ENCODE data around the gene SMCO3. TPM values are rescaled to one million over a fixed set of nuclear protein-coding genes. Genes with fewer than 3 reads are reported as not detected.
"Not testable (repeated sequence)": the region's sequence is repeated elsewhere in the genome, so short reads cannot be mapped to it uniquely, and the experiment has no call there.

SMCO3 gene
- total and polyA plus RNA-seq, 2 experiments from 2014 or later, result 1.4 to 3.2 TPM

DNA sequence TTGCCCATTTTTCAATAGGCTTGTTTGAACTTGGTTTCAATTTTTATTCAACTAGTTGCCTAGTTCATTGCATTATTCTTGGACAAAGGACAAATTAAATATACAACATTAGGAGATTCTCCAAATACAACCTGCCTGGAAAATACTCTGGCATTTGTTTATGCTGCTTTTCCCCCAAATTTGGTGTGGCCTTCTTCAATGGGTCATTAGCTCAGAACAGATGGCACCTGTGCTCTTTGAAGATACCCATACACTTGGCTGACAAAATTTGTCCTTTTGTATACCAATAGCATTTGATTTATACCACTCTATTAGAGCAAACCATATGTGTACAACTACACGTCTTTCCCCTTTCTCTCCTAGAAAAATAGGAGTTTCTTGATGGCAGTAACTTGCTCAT, 46.4 kb downstream of the SMCO3 start:
- no peak for DNase-seq (ENCODE audit: low spot score)
- H3K4me1 ChIP-seq (ENCODE audit: insufficient read depth), result peaks cover 12% of the 10 kb centered on the region
- peak overlapping the region; percentile 90 for H3K27ac ChIP-seq
- H3K36me3 ChIP-seq (replicated peaks; ENCODE audit: insufficient read depth, low read depth), result no peaks in the 10 kb centered on the region
- no peaks in the 10 kb centered on the region for H3K9me3 ChIP-seq (ENCODE audit: low read depth)
- H4K20me1 ChIP-seq (ENCODE audit: insufficient read depth, poor library complexity, severe bottlenecking), result peaks cover 38% of the 10 kb centered on the region
- H3K79me2 ChIP-seq, result peaks cover 86% of the 10 kb centered on the region
- no peak for TF ChIP-seq EZH2 (IDR thresholded peaks at IDR 0.05; ENCODE audit: borderline replicate concordance)
- TF ChIP-seq, protein P1, sequence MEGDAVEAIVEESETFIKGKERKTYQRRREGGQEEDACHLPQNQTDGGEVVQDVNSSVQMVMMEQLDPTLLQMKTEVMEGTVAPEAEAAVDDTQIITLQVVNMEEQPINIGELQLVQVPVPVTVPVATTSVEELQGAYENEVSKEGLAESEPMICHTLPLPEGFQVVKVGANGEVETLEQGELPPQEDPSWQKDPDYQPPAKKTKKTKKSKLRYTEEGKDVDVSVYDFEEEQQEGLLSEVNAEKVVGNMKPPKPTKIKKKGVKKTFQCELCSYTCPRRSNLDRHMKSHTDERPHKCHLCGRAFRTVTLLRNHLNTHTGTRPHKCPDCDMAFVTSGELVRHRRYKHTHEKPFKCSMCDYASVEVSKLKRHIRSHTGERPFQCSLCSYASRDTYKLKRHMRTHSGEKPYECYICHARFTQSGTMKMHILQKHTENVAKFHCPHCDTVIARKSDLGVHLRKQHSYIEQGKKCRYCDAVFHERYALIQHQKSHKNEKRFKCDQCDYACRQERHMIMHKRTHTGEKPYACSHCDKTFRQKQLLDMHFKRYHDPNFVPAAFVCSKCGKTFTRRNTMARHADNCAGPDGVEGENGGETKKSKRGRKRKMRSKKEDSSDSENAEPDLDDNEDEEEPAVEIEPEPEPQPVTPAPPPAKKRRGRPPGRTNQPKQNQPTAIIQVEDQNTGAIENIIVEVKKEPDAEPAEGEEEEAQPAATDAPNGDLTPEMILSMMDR (IDR thresholded peaks at IDR 0.05; ENCODE audit: poor library complexity), result no peak
- TF ChIP-seq EZH2phosphoT487 (IDR thresholded peaks at IDR 0.05; ENCODE audit: low read depth, severe bottlenecking, unreplicated experiment), result no peak
- H2AFZ ChIP-seq, result no peak overlapping the region
- no peaks in the 10 kb centered on the region for H3K9me2 ChIP-seq (replicated peaks; ENCODE audit: insufficient read depth)
- H3K4me3 ChIP-seq, result peak overlapping the region; percentile 60
- WGBS (ENCODE audit: low lambda C conversion rate, missing lambda C conversion rate), result 79% methylated on average over 1 of the region's 1 CpG
- H3K4me2 ChIP-seq, result peak overlapping the region; percentile 73
- H3K27me3 ChIP-seq, result no peaks in the 10 kb centered on the region

DNA sequence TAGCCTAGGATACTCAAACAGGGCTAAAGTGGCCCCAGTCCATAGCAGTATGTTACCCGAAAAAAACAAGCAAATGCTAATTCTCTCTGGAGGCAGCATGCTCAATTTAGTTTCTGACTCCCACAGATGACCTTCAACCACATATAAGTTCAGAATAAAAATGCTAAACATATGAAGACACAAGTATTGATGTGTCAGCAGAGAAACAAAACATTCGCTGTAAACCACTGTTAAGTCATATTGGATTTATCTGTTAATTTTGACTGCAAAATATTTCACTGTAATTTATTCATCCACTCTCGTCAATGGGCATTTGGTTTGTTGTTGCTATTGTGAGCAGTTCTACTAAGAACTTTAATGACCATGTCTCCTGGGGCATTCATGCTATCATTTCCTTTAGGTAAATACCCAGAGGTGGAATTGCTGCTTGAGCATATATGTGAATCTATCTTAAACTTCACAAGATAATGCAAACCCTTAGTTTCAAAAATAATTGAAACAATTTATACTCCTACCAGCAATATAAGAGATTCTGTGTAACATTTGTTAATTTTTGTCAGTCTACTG, 47.2 kb downstream of the SMCO3 start:
- Histone ChIP-seq H3K9me3 (ENCODE audit: low read depth) (no peaks in the 10 kb centered on the region), H3K36me3 (replicated peaks; ENCODE audit: insufficient read depth, low read depth) (no peaks in the 10 kb centered on the region), H3K79me2 (peaks cover 91% of the 10 kb centered on the region), H3K27ac (peak overlapping the region; percentile 35), H3K9me2 (replicated peaks; ENCODE audit: insufficient read depth) (no peaks in the 10 kb centered on the region), H3K4me1 (ENCODE audit: insufficient read depth) (peaks cover 5% of the 10 kb centered on the region), H3K27me3 (no peaks in the 10 kb centered on the region), H3K4me2 (peak overlapping the region; percentile 73), H3K4me3 (no peak overlapping the region), H2AFZ (no peak overlapping the region), H4K20me1 (ENCODE audit: insufficient read depth, poor library complexity, severe bottlenecking) (peaks cover 38% of the 10 kb centered on the region)
- DNase-seq (ENCODE audit: low spot score), result no peak
- TF ChIP-seq EZH2 (IDR thresholded peaks at IDR 0.05; ENCODE audit: borderline replicate concordance) (no peak), EZH2phosphoT487 (IDR thresholded peaks at IDR 0.05; ENCODE audit: low read depth, severe bottlenecking, unreplicated experiment) (no peak)
- TF ChIP-seq, protein P1 (IDR thresholded peaks at IDR 0.05; ENCODE audit: poor library complexity), result no peak
- WGBS (ENCODE audit: low lambda C conversion rate, missing lambda C conversion rate), result 98% methylated on average over 3 of the region's 3 CpGs

DNA sequence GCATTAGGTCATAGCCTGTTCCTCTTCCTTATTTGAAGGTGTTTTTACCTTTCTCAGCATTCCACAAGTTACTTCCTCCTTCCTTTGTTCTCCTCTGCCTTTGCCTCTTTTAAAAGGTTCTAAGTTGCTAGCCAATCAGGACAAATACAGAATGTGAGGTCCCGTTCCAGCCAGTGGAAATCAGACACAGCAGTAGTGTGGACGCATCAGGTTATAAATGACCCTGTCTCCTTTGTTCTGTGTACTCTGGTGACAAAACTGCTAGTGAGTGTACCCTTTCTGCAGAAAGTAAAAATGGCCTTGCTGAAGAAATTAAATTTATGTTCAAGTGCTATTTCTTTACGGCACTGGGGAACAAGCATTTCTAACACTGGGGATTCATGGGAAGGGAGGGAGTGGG, 48.0 kb downstream of the SMCO3 start:
- peaks cover 38% of the 10 kb centered on the region for H4K20me1 ChIP-seq (ENCODE audit: insufficient read depth, poor library complexity, severe bottlenecking)
- not testable (repeated sequence) for H3K27me3 ChIP-seq; H3K9me3 ChIP-seq (ENCODE audit: low read depth); H3K4me3 ChIP-seq; H3K4me1 ChIP-seq (ENCODE audit: insufficient read depth); H2AFZ ChIP-seq; H3K9me2 ChIP-seq (replicated peaks; ENCODE audit: insufficient read depth); DNase-seq (ENCODE audit: low spot score); H3K36me3 ChIP-seq (replicated peaks; ENCODE audit: insufficient read depth, low read depth)
- WGBS (ENCODE audit: low lambda C conversion rate, missing lambda C conversion rate), result 75% methylated on average over 3 of the region's 3 CpGs
- peak overlapping the region; percentile 73 for H3K4me2 ChIP-seq
- peak overlapping the region; percentile 35 for H3K27ac ChIP-seq
- peaks cover 91% of the 10 kb centered on the region for H3K79me2 ChIP-seq

DNA sequence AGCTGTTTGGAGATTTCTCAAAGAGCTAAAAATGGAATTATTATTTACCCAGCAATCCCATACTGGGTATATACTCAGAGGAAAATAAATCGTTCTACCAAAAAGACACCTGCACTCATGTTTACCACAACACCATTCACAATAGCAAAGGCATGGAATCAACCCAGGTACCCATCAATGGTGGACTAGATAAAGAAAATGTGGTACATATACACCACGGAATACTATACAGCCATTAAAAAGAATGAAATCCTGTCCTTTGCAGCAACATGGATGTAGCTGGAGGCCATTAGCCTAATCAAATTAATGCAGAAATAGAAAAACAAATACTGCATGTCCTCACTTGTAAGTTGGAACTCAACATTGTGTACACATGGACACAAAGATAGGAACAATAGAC, 48.6 kb downstream of the SMCO3 start:
- H3K27me3 ChIP-seq, result no peaks in the 10 kb centered on the region
- H3K4me3 ChIP-seq, result no peak overlapping the region
- no peaks in the 10 kb centered on the region for H3K9me2 ChIP-seq (replicated peaks; ENCODE audit: insufficient read depth)
- H3K9me3 ChIP-seq (ENCODE audit: low read depth), result no peaks in the 10 kb centered on the region
- H2AFZ ChIP-seq, result no peak overlapping the region
- peaks cover 3% of the 10 kb centered on the region for H3K4me1 ChIP-seq (ENCODE audit: insufficient read depth)
- TF ChIP-seq, protein P1 (IDR thresholded peaks at IDR 0.05; ENCODE audit: poor library complexity), result no peak
- no peak for TF ChIP-seq EZH2phosphoT487 (IDR thresholded peaks at IDR 0.05; ENCODE audit: low read depth, severe bottlenecking, unreplicated experiment)
- no peak for TF ChIP-seq EZH2 (IDR thresholded peaks at IDR 0.05; ENCODE audit: borderline replicate concordance)
- DNase-seq (ENCODE audit: low spot score), result no peak
- no peaks in the 10 kb centered on the region for H3K36me3 ChIP-seq (replicated peaks; ENCODE audit: insufficient read depth, low read depth)
- H3K27ac ChIP-seq, result no peak overlapping the region
- peaks cover 87% of the 10 kb centered on the region for H3K79me2 ChIP-seq
- H4K20me1 ChIP-seq (ENCODE audit: insufficient read depth, poor library complexity, severe bottlenecking), result peaks cover 38% of the 10 kb centered on the region
- WGBS (ENCODE audit: low lambda C conversion rate, missing lambda C conversion rate), result 97% methylated on average over 2 of the region's 2 CpGs
- no peak overlapping the region for H3K4me2 ChIP-seq

DNA sequence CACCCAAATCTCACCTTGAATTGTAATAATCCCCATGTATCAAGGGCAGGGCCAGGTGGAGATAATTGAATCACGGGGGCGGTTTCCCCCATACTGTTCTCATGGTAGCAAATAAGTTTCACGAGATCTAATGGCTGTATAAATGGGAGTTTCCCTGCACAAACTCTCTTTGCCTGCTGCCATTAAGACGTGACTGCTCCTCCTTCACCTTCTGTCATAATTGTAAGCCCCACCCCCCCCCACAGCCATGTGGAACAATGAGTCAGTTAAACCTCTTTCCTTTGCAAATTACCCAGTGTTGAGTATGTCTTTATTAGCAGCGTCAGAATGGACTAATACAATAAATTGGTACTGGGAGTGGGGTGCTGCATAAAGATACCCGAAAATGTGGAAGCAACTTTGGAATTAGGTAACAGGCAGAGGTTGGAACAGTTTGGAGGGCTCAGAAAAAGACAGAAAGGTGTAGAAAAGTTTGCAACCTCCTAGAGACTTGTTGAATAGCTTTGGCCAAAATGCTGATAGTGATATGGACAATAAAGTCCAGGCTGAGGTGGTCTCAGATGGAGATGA, 54.2 kb downstream of the SMCO3 start:
- WGBS (ENCODE audit: low lambda C conversion rate, missing lambda C conversion rate), result 82% methylated on average over 6 of the region's 6 CpGs
- not testable (repeated sequence) for H3K9me2 ChIP-seq (replicated peaks; ENCODE audit: insufficient read depth); H3K27me3 ChIP-seq; H3K9me3 ChIP-seq (ENCODE audit: low read depth); H3K36me3 ChIP-seq (replicated peaks; ENCODE audit: insufficient read depth, low read depth); H3K4me2 ChIP-seq; H3K4me1 ChIP-seq (ENCODE audit: insufficient read depth); H2AFZ ChIP-seq; H4K20me1 ChIP-seq (ENCODE audit: insufficient read depth, poor library complexity, severe bottlenecking); DNase-seq (ENCODE audit: low spot score); H3K27ac ChIP-seq; H3K4me3 ChIP-seq
- H3K79me2 ChIP-seq, result peaks cover 35% of the 10 kb centered on the region
